Measurements from ENCODE around the gene USP26. TPM values are rescaled to one million over a fixed set of nuclear protein-coding genes. Genes with fewer than 3 reads are reported as not detected.
"Not testable (repeated sequence)": the region's sequence is repeated elsewhere in the genome, so short reads cannot be mapped to it uniquely, and the experiment has no call there.

The USP26 gene
- total RNA-seq, 2 donors from 2014 or later, result not detected

DNA sequence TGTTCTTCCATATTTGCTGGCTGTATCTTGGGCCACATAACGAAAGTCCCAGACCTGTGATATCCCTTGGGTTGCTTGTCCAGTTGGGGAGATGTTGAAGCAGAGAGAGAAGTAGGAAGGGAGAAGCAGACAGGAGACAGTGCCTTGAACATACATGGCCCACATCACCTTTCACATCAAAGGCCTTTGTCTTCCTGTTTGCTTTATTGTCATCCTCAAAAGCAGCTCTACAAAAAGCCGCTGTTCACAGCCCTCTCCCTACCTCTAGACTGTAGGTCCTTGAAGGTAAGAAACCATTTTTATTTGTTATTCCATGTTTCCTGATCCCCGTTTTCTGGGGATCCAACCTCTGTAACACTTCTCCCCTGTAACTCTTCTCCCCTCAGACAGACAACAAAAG, 14.9 kb downstream of the USP26 start:
- Histone ChIP-seq H3K4me3 (ENCODE audit: low read length) (no peak overlapping the region), H3K4me1 (ENCODE audit: control insufficient read depth, insufficient read depth, low read length) (no peaks in the 10 kb centered on the region), H3K27me3 (ENCODE audit: control insufficient read depth, insufficient read depth, low read length, poor library complexity, severe bottlenecking) (no peaks in the 10 kb centered on the region), H3K36me3 (ENCODE audit: control insufficient read depth, insufficient read depth, low read length) (no peaks in the 10 kb centered on the region), H3K9me3 (ENCODE audit: control insufficient read depth, low read length) (no peaks in the 10 kb centered on the region), H3K27ac (ENCODE audit: low read depth, low read length) (no peak overlapping the region), H3K9ac (ENCODE audit: extremely low read depth, low read length, poor library complexity, severe bottlenecking) (no peak overlapping the region)
- Mint-ChIP-seq H3K27me3 (ENCODE audit: insufficient read depth) (no peaks in the 10 kb centered on the region), H3K4me3 (no peak overlapping the region), H3K4me1 (no peaks in the 10 kb centered on the region), H3K9me3 (no peaks in the 10 kb centered on the region), H3K27ac (no peak overlapping the region), H3K36me3 (ENCODE audit: low read depth) (no peaks in the 10 kb centered on the region)
- no peak for DNase-seq
- WGBS, 2 experiments (ENCODE audit: insufficient coverage in 1 of 2, insufficient read length in 1 of 2), result 77% methylated on average over 3 of the region's 3 CpGs; no CpG with 5 or more reads in 1 of the 2 experiments
- TF ChIP-seq, protein P1, sequence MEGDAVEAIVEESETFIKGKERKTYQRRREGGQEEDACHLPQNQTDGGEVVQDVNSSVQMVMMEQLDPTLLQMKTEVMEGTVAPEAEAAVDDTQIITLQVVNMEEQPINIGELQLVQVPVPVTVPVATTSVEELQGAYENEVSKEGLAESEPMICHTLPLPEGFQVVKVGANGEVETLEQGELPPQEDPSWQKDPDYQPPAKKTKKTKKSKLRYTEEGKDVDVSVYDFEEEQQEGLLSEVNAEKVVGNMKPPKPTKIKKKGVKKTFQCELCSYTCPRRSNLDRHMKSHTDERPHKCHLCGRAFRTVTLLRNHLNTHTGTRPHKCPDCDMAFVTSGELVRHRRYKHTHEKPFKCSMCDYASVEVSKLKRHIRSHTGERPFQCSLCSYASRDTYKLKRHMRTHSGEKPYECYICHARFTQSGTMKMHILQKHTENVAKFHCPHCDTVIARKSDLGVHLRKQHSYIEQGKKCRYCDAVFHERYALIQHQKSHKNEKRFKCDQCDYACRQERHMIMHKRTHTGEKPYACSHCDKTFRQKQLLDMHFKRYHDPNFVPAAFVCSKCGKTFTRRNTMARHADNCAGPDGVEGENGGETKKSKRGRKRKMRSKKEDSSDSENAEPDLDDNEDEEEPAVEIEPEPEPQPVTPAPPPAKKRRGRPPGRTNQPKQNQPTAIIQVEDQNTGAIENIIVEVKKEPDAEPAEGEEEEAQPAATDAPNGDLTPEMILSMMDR (conservative IDR thresholded peaks at IDR 0.05), result no peak

GRCh38 chrX:133077856-133078255, 19.1 kb downstream of the USP26 start:
- H3K4me1 ChIP-seq (ENCODE audit: control insufficient read depth, insufficient read depth, low read length); H3K4me3 ChIP-seq (ENCODE audit: low read length); H3K36me3 ChIP-seq (ENCODE audit: control insufficient read depth, insufficient read depth, low read length); H3K27ac ChIP-seq (ENCODE audit: low read depth, low read length); H3K4me3 Mint-ChIP-seq; H3K27me3 Mint-ChIP-seq (ENCODE audit: insufficient read depth); H3K36me3 Mint-ChIP-seq (ENCODE audit: low read depth); H3K9me3 Mint-ChIP-seq; H3K27me3 ChIP-seq (ENCODE audit: control insufficient read depth, insufficient read depth, low read length, poor library complexity, severe bottlenecking); H3K4me1 Mint-ChIP-seq; H3K9ac ChIP-seq (ENCODE audit: extremely low read depth, low read length, poor library complexity, severe bottlenecking); DNase-seq; H3K9me3 ChIP-seq (ENCODE audit: control insufficient read depth, low read length); H3K27ac Mint-ChIP-seq: not testable (repeated sequence)
- 100% methylated on average over 1 to 3 of the region's 4 CpGs for whole genome bisulfite sequencing, 2 experiments (ENCODE audit: insufficient coverage in 1 of 2, insufficient read length in 1 of 2)

DNA sequence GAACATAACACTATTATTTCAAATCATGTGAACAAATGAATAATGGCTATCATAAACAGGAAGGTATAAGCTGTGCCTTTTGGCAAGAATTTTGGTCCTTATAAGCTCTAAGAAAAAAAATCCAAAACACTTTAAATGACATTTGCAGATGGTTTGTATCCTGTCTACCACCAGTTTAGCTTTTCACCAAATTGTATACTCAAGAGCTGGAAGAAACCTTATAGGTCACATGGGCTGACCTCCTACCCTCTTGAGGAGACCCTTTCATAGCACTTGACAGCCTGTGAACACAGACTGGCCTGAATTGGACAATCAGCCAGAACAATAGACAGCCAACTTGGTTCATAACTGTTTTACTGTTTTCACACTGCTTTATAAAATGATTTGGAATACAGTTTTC, 24.3 kb downstream of the USP26 start:
- Histone ChIP-seq H3K4me3 (ENCODE audit: low read length) (no peak overlapping the region), H3K36me3 (ENCODE audit: control insufficient read depth, insufficient read depth, low read length) (no peaks in the 10 kb centered on the region), H3K9me3 (ENCODE audit: control insufficient read depth, low read length) (no peaks in the 10 kb centered on the region), H3K4me1 (ENCODE audit: control insufficient read depth, insufficient read depth, low read length) (no peaks in the 10 kb centered on the region), H3K9ac (ENCODE audit: extremely low read depth, low read length, poor library complexity, severe bottlenecking) (no peak overlapping the region), H3K27ac (ENCODE audit: low read depth, low read length) (no peak overlapping the region), H3K27me3 (ENCODE audit: control insufficient read depth, insufficient read depth, low read length, poor library complexity, severe bottlenecking) (no peaks in the 10 kb centered on the region)
- no peaks in the 10 kb centered on the region for H3K4me1 Mint-ChIP-seq
- no peaks in the 10 kb centered on the region for H3K36me3 Mint-ChIP-seq (ENCODE audit: low read depth)
- DNase-seq, result no peak
- TF ChIP-seq, protein P1 (conservative IDR thresholded peaks at IDR 0.05), result no peak
- H3K9me3 Mint-ChIP-seq, result no peaks in the 10 kb centered on the region
- no peaks in the 10 kb centered on the region for H3K27me3 Mint-ChIP-seq (ENCODE audit: insufficient read depth)
- H3K4me3 Mint-ChIP-seq, result no peak overlapping the region
- H3K27ac Mint-ChIP-seq, result no peak overlapping the region

DNA sequence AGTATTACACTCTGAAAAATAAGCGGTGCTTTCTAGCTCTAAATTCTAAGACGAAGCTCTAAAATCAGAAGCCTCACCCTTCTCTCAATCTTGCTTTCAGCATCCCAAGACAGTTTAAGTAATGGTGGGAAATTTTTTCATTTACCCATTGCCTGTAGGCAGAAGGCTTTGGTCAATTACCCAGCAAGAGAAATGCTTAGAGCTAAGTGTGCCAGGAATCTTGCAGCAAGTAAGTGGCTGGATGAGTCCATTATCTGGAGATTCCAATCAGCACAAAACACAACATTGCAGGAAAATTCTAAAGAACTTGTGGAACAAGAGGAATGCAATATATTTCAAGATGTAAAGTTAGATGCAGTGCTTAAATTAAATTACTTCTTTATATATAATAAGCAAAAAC, 28.4 kb downstream of the USP26 start:
- H3K9ac ChIP-seq (ENCODE audit: extremely low read depth, low read length, poor library complexity, severe bottlenecking), result no peak overlapping the region
- no peaks in the 10 kb centered on the region for H3K36me3 ChIP-seq (ENCODE audit: control insufficient read depth, insufficient read depth, low read length)
- H3K4me3 ChIP-seq (ENCODE audit: low read length), result no peak overlapping the region
- TF ChIP-seq, protein P1 (conservative IDR thresholded peaks at IDR 0.05), result no peak
- H3K27me3 ChIP-seq (ENCODE audit: control insufficient read depth, insufficient read depth, low read length, poor library complexity, severe bottlenecking), result no peaks in the 10 kb centered on the region
- no peaks in the 10 kb centered on the region for H3K9me3 ChIP-seq (ENCODE audit: control insufficient read depth, low read length)
- H3K36me3 Mint-ChIP-seq (ENCODE audit: low read depth), result no peaks in the 10 kb centered on the region
- H3K27me3 Mint-ChIP-seq (ENCODE audit: insufficient read depth), result peaks cover 3% of the 10 kb centered on the region
- no peak overlapping the region for H3K27ac Mint-ChIP-seq
- H3K9me3 Mint-ChIP-seq, result no peaks in the 10 kb centered on the region
- no CpG with 5 or more reads among the region's 2 CpGs for WGBS, 2 experiments (ENCODE audit: insufficient coverage in 1 of 2, insufficient read length in 1 of 2)
- no peak overlapping the region for H3K4me3 Mint-ChIP-seq
- H3K4me1 ChIP-seq (ENCODE audit: control insufficient read depth, insufficient read depth, low read length), result no peaks in the 10 kb centered on the region
- H3K4me1 Mint-ChIP-seq, result no peaks in the 10 kb centered on the region
- H3K27ac ChIP-seq (ENCODE audit: low read depth, low read length), result no peak overlapping the region
- no peak for DNase-seq
